Endothelial cell of umbilical vein (primary cell): Measurements from ENCODE around the gene GRIK1. TPM values are rescaled to one million over a fixed set of nuclear protein-coding genes. Genes with fewer than 3 reads are reported as not detected.

Experiments
- BruUV-seq: library from RNA; stranded (reverse); fragments of 400-500 nt; replicated peaks from 2 replicates; lab custom pipeline; 2021; lab: Mats Ljungman, UMichigan
- CTCF ChIA-PET: fragments of 300-600, 350-600 bp; sonication (Branson Sonifier 250); formaldehyde crosslinking; loops from one replicate; lab custom pipeline; 2021; ENCODE audit warnings: antibody characterized with exemption, inconsistent platforms; lab: Charles Lee
- POLR2A ChIA-PET: fragments of 300-600, 350-600 bp; sonication (Branson Sonifier 250); formaldehyde crosslinking; loops from one replicate; lab custom pipeline; 2021; ENCODE audit warnings: antibody characterized with exemption, inconsistent platforms; lab: Charles Lee
- DNase-seq: peaks from one replicate; pipeline ENCODE4 v3.0.0-alpha.2; 2011; ENCODE audit warnings: low read depth, low spot score
- FAIRE-seq: peaks from 2 replicates; lab custom pipeline; 2011; peaks lifted over from hg19 to GRCh38; lab: Jason Lieb, UNC
- H2AFZ ChIP-seq: 2 replicates; pipeline ENCODE4 v1.6.0; 2012; ENCODE audit warnings: low read depth, low read length, control low read depth, inconsistent platforms
- H3K27ac ChIP-seq: 2 replicates; pipeline ENCODE4 v1.5.1; 2011; ENCODE audit warnings: low read depth, mild to moderate bottlenecking, control low read depth, low read length, moderate library complexity; ENCODE audit not compliant: insufficient read depth
- H3K27me3 ChIP-seq, 2 experiments: 2 replicates each; pipeline versions ENCODE4 v1.6.0 to v1.6.1; 2011; ENCODE audit warnings: low read length in 2 of 2, mixed read lengths in 1 of 2; ENCODE audit not compliant: control insufficient read depth in 2 of 2, insufficient read depth in 2 of 2
- H3K36me3 ChIP-seq, 2 experiments: 2 replicates in 1 of 2; 3 replicates in 1 of 2; pipeline ENCODE4 v1.5.1; 2011; ENCODE audit warnings: low read length in 2 of 2, mild to moderate bottlenecking in 1 of 2, moderate library complexity in 1 of 2; ENCODE audit not compliant: control insufficient read depth in 2 of 2, insufficient read depth in 2 of 2; ENCODE audit errors: extremely low read depth in 1 of 2
- H3K4me1 ChIP-seq: 3 replicates; pipeline ENCODE4 v1.5.1; 2011; ENCODE audit warnings: mild to moderate bottlenecking, low read length; ENCODE audit not compliant: control insufficient read depth, insufficient read depth; ENCODE audit errors: extremely low read depth
- H3K4me2 ChIP-seq: 2 replicates; pipeline ENCODE4 v1.6.1; 2011; ENCODE audit warnings: low read length, control low read depth, mixed read lengths; ENCODE audit not compliant: insufficient read depth
- H3K4me3 ChIP-seq, 3 experiments: fragments of 200-600 bp in 1 of 3; sonication (generic), shearing (Covaris generic) in 1 of 3; replicated peaks in 1 of 3; 2 replicates each; pipeline ENCODE4 v1.5.1; 2011 to 2016; ENCODE audit warnings: control low read depth in 3 of 3, low read length in 3 of 3, mild to moderate bottlenecking in 2 of 3, inconsistent platforms in 1 of 3, low read depth in 1 of 3, moderate library complexity in 1 of 3; ENCODE audit not compliant: insufficient read depth in 1 of 3
- H3K79me2 ChIP-seq: 2 replicates; pipeline ENCODE4 v1.6.0; 2012; ENCODE audit warnings: low read length, inconsistent platforms; ENCODE audit not compliant: control insufficient read depth, insufficient read depth
- H3K9ac ChIP-seq: replicated peaks from 2 replicates; pipeline ENCODE3; 2011; ENCODE audit warnings: low read length, control low read depth; ENCODE audit not compliant: insufficient read depth; ENCODE audit errors: extremely low read depth
- H3K9me1 ChIP-seq: replicated peaks from 3 replicates; pipeline ENCODE4 v1.6.0; 2011; ENCODE audit warnings: mild to moderate bottlenecking, low read length; ENCODE audit not compliant: control insufficient read depth, insufficient read depth; ENCODE audit errors: extremely low read depth
- H3K9me3 ChIP-seq: replicated peaks from 2 replicates; pipeline ENCODE4 v1.5.1; 2012; ENCODE audit warnings: low read length, inconsistent platforms; ENCODE audit not compliant: control insufficient read depth, insufficient read depth
- H4K20me1 ChIP-seq: replicated peaks from 2 replicates; pipeline ENCODE3; 2011; ENCODE audit warnings: mild to moderate bottlenecking, low read length; ENCODE audit not compliant: control insufficient read depth, insufficient read depth; ENCODE audit errors: extremely low read depth
- EZH2 ChIP-seq: IDR thresholded peaks from 2 replicates; pipeline ENCODE4 v1.6.1; 2012; ENCODE audit warnings: borderline replicate concordance, low read depth, mild to moderate bottlenecking, moderate library complexity, low read length, inconsistent platforms; ENCODE audit not compliant: severe bottlenecking
- FOS ChIP-seq: IDR thresholded peaks from 2 replicates; pipeline ENCODE4 v1.6.1; 2011; ENCODE audit warnings: mild to moderate bottlenecking, low read length, moderate library complexity, borderline replicate concordance; ENCODE audit not compliant: insufficient read depth
- POLR2A ChIP-seq: IDR thresholded peaks from 2 replicates; pipeline ENCODE4 v1.6.1; 2012; ENCODE audit warnings: low read depth, mild to moderate bottlenecking, control low read depth, low read length
- dilution Hi-C: fragments of 300-500 bp; cut with MboI; formaldehyde crosslinking; loops from one replicate; pipeline ENCODE4 v1.15.0; 2019; ENCODE audit warnings: low sequenced_read_pairs; ENCODE audit not compliant: extremely low pct_ligation_motif_present
- intact Hi-C: fragments of 100-400 bp; cut with micrococcal nuclease; formaldehyde crosslinking; loops from one replicate; pipeline ENCODE4 v1.10.0; 2022
- polyA plus RNA-seq, 4 experiments: library from polyadenylated mRNA; depleted of rRNA in 3 of 4; stranded (reverse) in 3 of 4; unstranded in 1 of 4; fragments of >200 nt; gene quantifications; 2 replicates each; pipeline versions ENCODE4 v1.2.1 to v1.2.3, GENCODE V29; 2011 to 2012; ENCODE audit warnings: missing spikeins in 1 of 4
- total RNA-seq: library from RNA; stranded (reverse); gene quantifications from 2 replicates; pipeline ENCODE4 v1.2.3, GENCODE V29; 2021
- TF ChIP-seq, protein P1 (sequence below): IDR thresholded peaks from 2 replicates; pipeline ENCODE4 v1.6.1; 2011; ENCODE audit not compliant: insufficient read depth, insufficient read length

GRIK1 gene
- total and polyA plus RNA-seq, 2 donors (not counting 3 experiments of a cell fraction or from before 2014, with no cell fraction given): not detected

DNA sequence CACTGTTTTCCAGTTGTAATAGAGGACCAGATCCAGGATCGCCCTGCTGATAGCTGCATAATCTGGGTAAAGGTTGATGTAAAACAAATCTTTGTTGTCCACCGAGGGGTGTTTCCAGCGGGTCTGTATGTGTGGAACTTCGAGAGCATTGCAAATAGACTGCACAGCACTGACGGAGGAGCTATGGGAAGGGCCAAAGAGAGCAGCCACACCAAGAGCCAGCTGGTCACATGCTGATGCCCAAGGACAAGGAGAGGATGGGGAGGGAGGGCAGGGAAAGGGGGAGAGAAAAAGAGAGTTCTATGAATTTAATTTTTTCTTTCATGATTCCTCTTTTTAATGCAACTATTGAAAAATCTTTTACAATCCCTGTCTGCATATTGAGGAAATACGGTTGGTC, 250.0 kb downstream of the GRIK1 start:
- dilution Hi-C loops: loop anchor here (10.0 kb wide), 1 partner anchor 175 kb away; no protein-coding TSS in a partner anchor
- TF ChIP-seq EZH2: no peak
- no peak for TF ChIP-seq POLR2A
- TF ChIP-seq FOS: no peak
- TF ChIP-seq, protein P1, sequence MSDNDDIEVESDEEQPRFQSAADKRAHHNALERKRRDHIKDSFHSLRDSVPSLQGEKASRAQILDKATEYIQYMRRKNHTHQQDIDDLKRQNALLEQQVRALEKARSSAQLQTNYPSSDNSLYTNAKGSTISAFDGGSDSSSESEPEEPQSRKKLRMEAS: no peak
- FAIRE-seq (no peak), DNase-seq (no peak)
- no peaks in the 10 kb centered on the region for H3K36me3 ChIP-seq
- H4K20me1 ChIP-seq: no peaks in the 10 kb centered on the region
- H3K4me2 ChIP-seq: no peak overlapping the region
- H3K9me1 ChIP-seq: no peaks in the 10 kb centered on the region
- H3K9ac ChIP-seq: no peak overlapping the region
- no TSS peak for BruUV-seq
- H3K9me3 ChIP-seq: no peaks in the 10 kb centered on the region
- no peaks in the 10 kb centered on the region for H3K79me2 ChIP-seq
- H3K4me1 ChIP-seq: no peaks in the 10 kb centered on the region
- ChIA-PET CTCF (interaction anchor here (0.8 to 0.9 kb wide), 2 partner anchors 11 to 175 kb away, joined by 3 read pairs; no protein-coding TSS in a partner anchor), POLR2A (no interaction called here)
- H3K27ac ChIP-seq: no peak overlapping the region
- intact Hi-C loops: no loop called here
- peaks cover 2% of the 10 kb centered on the region in 2 experiments for H3K27me3 ChIP-seq
- H3K4me3 ChIP-seq: no peak overlapping the region
- H2AFZ ChIP-seq: no peak overlapping the region

DNA sequence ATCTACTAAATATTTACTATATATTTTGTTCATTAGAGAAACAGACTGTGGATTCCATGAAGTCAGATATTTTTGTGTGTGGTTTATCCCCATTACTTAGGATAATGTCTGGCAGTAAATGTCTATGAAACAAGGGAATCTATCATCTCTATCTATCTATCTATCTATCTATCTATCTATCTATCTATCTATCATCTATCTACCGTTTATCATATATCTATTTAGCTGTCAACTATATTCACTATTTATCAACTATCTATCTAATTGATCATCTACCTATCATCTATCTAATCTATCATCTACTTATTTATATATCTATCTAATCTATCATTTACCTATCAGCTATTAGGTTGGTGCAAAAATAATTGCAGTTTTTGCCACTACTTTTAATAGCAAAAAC, 255.7 kb downstream of the GRIK1 start:
- no TSS peak for BruUV-seq
- POLR2A ChIA-PET: no interaction called here

More for the DNA sequence above, 255.7 kb downstream of the GRIK1 start:
- dilution Hi-C loops (no loop called here), intact Hi-C loops (no loop called here)
- Histone ChIP-seq H3K36me3 (no peaks in the 10 kb centered on the region), H3K4me3 (no peak overlapping the region), H4K20me1 (no peaks in the 10 kb centered on the region), H2AFZ (no peak overlapping the region), H3K27ac (no peak overlapping the region), H3K79me2 (no peaks in the 10 kb centered on the region), H3K4me1 (no peaks in the 10 kb centered on the region), H3K9me3 (no peaks in the 10 kb centered on the region), H3K9ac (no peak overlapping the region), H3K27me3 (peaks cover 0 to 2% of the 10 kb centered on the region in 2 experiments), H3K9me1 (no peaks in the 10 kb centered on the region), H3K4me2 (no peak overlapping the region)
- DNase-seq (no peak), FAIRE-seq (no peak)
- CTCF ChIA-PET: no interaction called here
- TF ChIP-seq, protein P1: no peak
